Caco-2 (cell line): Measurements from ENCODE around the gene SH3YL1. TPM values are rescaled to one million over a fixed set of nuclear protein-coding genes. Genes with fewer than 3 reads are reported as not detected.

ENCODE experiments used
- BruUV-seq: library from RNA; stranded (reverse); fragments of 400-500 nt; replicated peaks from 2 replicates; lab custom pipeline; 2021; lab: Mats Ljungman, UMichigan
- CTCF ChIA-PET: fragments of 300-600 bp; sonication (Branson Sonifier 250); formaldehyde crosslinking; loops from one replicate; lab custom pipeline; 2022; ENCODE audit warnings: antibody characterized with exemption; lab: Charles Lee
- POLR2A ChIA-PET: fragments of 300-600 bp; sonication (Branson Sonifier 250); formaldehyde crosslinking; loops from one replicate; lab custom pipeline; 2022; ENCODE audit warnings: antibody characterized with exemption; lab: Charles Lee
- DNase-seq, 2 experiments: peaks; one replicate each; pipeline versions ENCODE4 v3.0.0 to v3.0.0-alpha.2; 2020 to 2022
- H3K27me3 ChIP-seq: replicated peaks from 2 replicates; pipeline ENCODE4 v1.6.0; 2011; ENCODE audit warnings: low read length; ENCODE audit not compliant: control insufficient read depth, insufficient read depth
- H3K36me3 ChIP-seq: 2 replicates; pipeline ENCODE4 v1.5.1; 2011; ENCODE audit warnings: low read length; ENCODE audit not compliant: control insufficient read depth, insufficient read depth
- H3K4me1 ChIP-seq: fragments of 250-450 bp; sonication (Bioruptor Pico); 2 replicates; pipeline ENCODE4 v1.5.1; 2020; ENCODE audit warnings: mild to moderate bottlenecking
- H3K4me3 ChIP-seq: 2 replicates; pipeline ENCODE4 v1.5.1; 2011; ENCODE audit warnings: low read depth, mild to moderate bottlenecking, control low read depth, low read length
- H3K9me3 ChIP-seq: fragments of 250-450 bp; sonication (Bioruptor Pico); 2 replicates; pipeline ENCODE4 v1.5.1; 2020; ENCODE audit warnings: mild to moderate bottlenecking, moderate library complexity
- H3K27ac Mint-ChIP-seq: one replicate; pipeline ENCODE4 v1.8.0; 2022; ENCODE audit warnings: mixed read lengths; ENCODE audit not compliant: unreplicated experiment
- H3K27me3 Mint-ChIP-seq: one replicate; pipeline ENCODE4 v1.8.0; 2022; ENCODE audit warnings: mixed read lengths; ENCODE audit not compliant: insufficient read depth, unreplicated experiment
- H3K36me3 Mint-ChIP-seq: one replicate; pipeline ENCODE4 v1.8.0; 2022; ENCODE audit warnings: mild to moderate bottlenecking, mixed read lengths; ENCODE audit not compliant: insufficient read depth, unreplicated experiment
- H3K4me1 Mint-ChIP-seq: one replicate; pipeline ENCODE4 v1.8.0; 2022; ENCODE audit warnings: low read depth, mixed read lengths; ENCODE audit not compliant: unreplicated experiment
- H3K4me3 Mint-ChIP-seq: one replicate; pipeline ENCODE4 v1.8.0; 2022; ENCODE audit warnings: mild to moderate bottlenecking, moderate library complexity, mixed read lengths; ENCODE audit not compliant: unreplicated experiment
- H3K9me3 Mint-ChIP-seq: one replicate; pipeline ENCODE4 v1.8.0; 2022; ENCODE audit warnings: mixed read lengths; ENCODE audit not compliant: unreplicated experiment
- CTCF ChIP-seq, 2 experiments: fragments of 200-600 bp in 1 of 2; IDR thresholded peaks; 1 replicate in 1 of 2; 2 replicates in 1 of 2; pipeline versions ENCODE4 v1.5.1 to v1.8.0; 2011 to 2022; ENCODE audit warnings: antibody characterized with exemption in 1 of 2, control low read depth in 1 of 2, inconsistent platforms in 1 of 2, low read depth in 1 of 2, low read length in 1 of 2, mild to moderate bottlenecking in 1 of 2, moderate library complexity in 1 of 2; ENCODE audit not compliant: insufficient read depth in 1 of 2, severe bottlenecking in 1 of 2, unreplicated experiment in 1 of 2
- intact Hi-C: fragments of 100-400 bp; cut with micrococcal nuclease; formaldehyde crosslinking; loops from one replicate; pipeline ENCODE4 v1.10.0; 2022; ENCODE audit not compliant: unreplicated experiment
- total RNA-seq: library from RNA; stranded (reverse); gene quantifications from 2 replicates; pipeline ENCODE4 v1.2.3, GENCODE V29; 2022

The SH3YL1 gene
- total RNA-seq, 1 experiment from 2014 or later: 76.0 TPM

GRCh38 chr2:254241-254640 lies 9.6 kb downstream of the SH3YL1 start:
- Histone ChIP-seq H3K36me3 (peaks cover 4% of the 10 kb centered on the region), H3K9me3 (peaks cover 8% of the 10 kb centered on the region; the same call in 1 of the 2 replicates), H3K4me1 (no peaks in the 10 kb centered on the region), H3K4me3 (no peak overlapping the region), H3K27me3 (no peaks in the 10 kb centered on the region)
- TF ChIP-seq CTCF (IDR thresholded peaks at IDR 0.05; ENCODE audit: insufficient read depth in 1 of 2, low read depth in 1 of 2, low read length in 1 of 2, severe bottlenecking in 1 of 2, unreplicated experiment in 1 of 2): no peak
- POLR2A ChIA-PET: no interaction called here
- H3K36me3 Mint-ChIP-seq: peaks cover 15% of the 10 kb centered on the region
- no peak overlapping the region for H3K4me3 Mint-ChIP-seq
- no peaks in the 10 kb centered on the region for H3K4me1 Mint-ChIP-seq
- no peaks in the 10 kb centered on the region for H3K27me3 Mint-ChIP-seq
- BruUV-seq: no TSS peak
- intact Hi-C loops: no loop called here
- DNase-seq: no peak
- CTCF ChIA-PET: no interaction called here
- peaks cover 16% of the 10 kb centered on the region for H3K9me3 Mint-ChIP-seq
- H3K27ac Mint-ChIP-seq: no peak overlapping the region

- Histone ChIP-seq H3K36me3 (peaks cover 4% of the 10 kb centered on the region), H3K9me3 (peaks cover 6% of the 10 kb centered on the region; the same call in 1 of the 2 replicates), H3K4me3 (no peak overlapping the region), H3K4me1 (no peaks in the 10 kb centered on the region), H3K27me3 (no peaks in the 10 kb centered on the region)
- Mint-ChIP-seq H3K9me3 (peaks cover 7% of the 10 kb centered on the region), H3K27ac (no peak overlapping the region), H3K27me3 (no peaks in the 10 kb centered on the region), H3K4me1 (no peaks in the 10 kb centered on the region), H3K4me3 (no peak overlapping the region), H3K36me3 (peaks cover 15% of the 10 kb centered on the region)
- BruUV-seq: no TSS peak
- intact Hi-C loops: no loop called here
- DNase-seq: no peak
- ChIA-PET CTCF (no interaction called here), POLR2A (no interaction called here)
- no peak for TF ChIP-seq CTCF (IDR thresholded peaks at IDR 0.05; ENCODE audit: insufficient read depth in 1 of 2, low read depth in 1 of 2, low read length in 1 of 2, severe bottlenecking in 1 of 2, unreplicated experiment in 1 of 2)
Observed at GRCh38 chr2:253202-253638, 10.6 kb downstream of the SH3YL1 start.

- H3K4me1 ChIP-seq: no peaks in the 10 kb centered on the region
- POLR2A ChIA-PET: no interaction called here
- H3K27me3 ChIP-seq: no peaks in the 10 kb centered on the region
- Mint-ChIP-seq H3K9me3 (no peaks in the 10 kb centered on the region), H3K27ac (no peak overlapping the region), H3K36me3 (peaks cover 14% of the 10 kb centered on the region), H3K4me3 (no peak overlapping the region), H3K27me3 (no peaks in the 10 kb centered on the region), H3K4me1 (no peaks in the 10 kb centered on the region)
- CTCF ChIA-PET: no interaction called here
- intact Hi-C loops: no loop called here
- no peaks in the 10 kb centered on the region for H3K9me3 ChIP-seq
- TF ChIP-seq CTCF (IDR thresholded peaks at IDR 0.05; ENCODE audit: insufficient read depth in 1 of 2, low read depth in 1 of 2, low read length in 1 of 2, severe bottlenecking in 1 of 2, unreplicated experiment in 1 of 2): no peak
- BruUV-seq: no TSS peak
- no peak for DNase-seq
- H3K4me3 ChIP-seq: no peak overlapping the region
- peaks cover 4% of the 10 kb centered on the region; the same call in 1 of the 2 replicates for H3K36me3 ChIP-seq
Observed at GRCh38 chr2:252001-252602, 11.7 kb downstream of the SH3YL1 start.
